Epithelial cell of alveolus of lung (primary cell): Measurements from ENCODE around the gene CKS2. TPM values are rescaled to one million over a fixed set of nuclear protein-coding genes. Genes with fewer than 3 reads are reported as not detected.

Experiments
- total RNA-seq: library from RNA; depleted of rRNA; stranded (reverse); fragments of >200 nt; gene quantifications from 2 replicates; pipeline ENCODE4 v1.2.1, GENCODE V29; 2015

The CKS2 gene
- total RNA-seq = 71.1 and 278 TPM in 2 replicates

GRCh38 chr9:89310475-89311345, at the start of gene CKS2:
Gene CKS2 (plus strand): TSS chr9:89311195. CDS start chr9:89311293, 98 bp downstream.

GRCh38 chr9:89318123-89319014, 7.4 kb downstream of the CKS2 start, which contains the start of gene SECISBP2:
Gene SECISBP2 (plus strand): TSS chr9:89318500. CDS start chr9:89318577, 77 bp downstream.

Other genes with a start within 250 kb of the CKS2 start
- gene SHC3, start 132.4 kb upstream of the CKS2 start, total RNA-seq = 3.5 and 6.5 TPM in 2 replicates
- 17.6 and 23.2 TPM in 2 replicates for gene SECISBP2, start 7.3 kb downstream of the CKS2 start, total RNA-seq
- 0.91 and 5.4 TPM in 2 replicates for gene SEMA4D, start 186.9 kb downstream of the CKS2 start, total RNA-seq